Measurements from ENCODE around the gene LSR.
"Not testable (repeated sequence)": the region's sequence is repeated elsewhere in the genome, so short reads cannot be mapped to it uniquely, and the experiment has no call there.

Gene LSR

DNA sequence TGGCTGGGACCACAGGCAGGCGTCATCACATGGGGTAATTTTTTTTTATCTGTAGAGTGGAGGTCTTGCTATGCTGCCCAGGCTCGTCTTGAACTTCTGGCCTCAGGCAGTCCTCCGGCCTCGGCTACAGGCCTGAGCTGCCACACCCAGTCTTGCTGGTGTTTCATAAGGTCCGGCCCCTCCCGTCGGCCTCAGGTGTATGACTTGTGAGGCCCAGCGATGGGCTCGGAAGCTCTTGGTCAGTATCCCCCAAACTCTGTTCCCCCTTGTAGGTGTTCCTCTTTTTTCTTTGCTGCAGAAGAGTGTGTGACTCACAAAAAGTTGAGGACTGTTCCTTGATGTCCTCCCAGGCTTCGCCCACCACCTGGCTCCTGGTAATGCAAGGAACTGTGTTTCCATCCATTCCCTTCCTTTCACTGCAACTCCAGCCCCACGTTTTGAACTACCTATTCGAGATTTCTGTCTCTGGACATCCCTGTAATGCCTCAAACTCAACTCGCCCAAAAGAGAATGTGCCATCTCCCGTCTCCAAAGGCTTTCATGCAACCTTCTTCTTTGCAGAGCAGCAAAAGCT lies 25.0 kb downstream of the LSR start:
- no peak overlapping the region for H3K9ac ChIP-seq (ENCODE audit: low read depth, low read length)
- peaks cover 55% of the 10 kb centered on the region for H3K36me3 ChIP-seq (ENCODE audit: insufficient read depth, low read length)
- no peak overlapping the region for H3K4me3 ChIP-seq (ENCODE audit: low read length)
- H3K4me2 ChIP-seq (ENCODE audit: low read length): no peak overlapping the region
- H3K4me1 ChIP-seq (ENCODE audit: control insufficient read depth, insufficient read depth, low read length): peaks cover 3% of the 10 kb centered on the region
- H3K9me3 ChIP-seq (replicated peaks; ENCODE audit: low read length): no peaks in the 10 kb centered on the region
- no peaks in the 10 kb centered on the region for H3K27me3 ChIP-seq (ENCODE audit: control insufficient read depth, insufficient read depth, low read length)

DNA sequence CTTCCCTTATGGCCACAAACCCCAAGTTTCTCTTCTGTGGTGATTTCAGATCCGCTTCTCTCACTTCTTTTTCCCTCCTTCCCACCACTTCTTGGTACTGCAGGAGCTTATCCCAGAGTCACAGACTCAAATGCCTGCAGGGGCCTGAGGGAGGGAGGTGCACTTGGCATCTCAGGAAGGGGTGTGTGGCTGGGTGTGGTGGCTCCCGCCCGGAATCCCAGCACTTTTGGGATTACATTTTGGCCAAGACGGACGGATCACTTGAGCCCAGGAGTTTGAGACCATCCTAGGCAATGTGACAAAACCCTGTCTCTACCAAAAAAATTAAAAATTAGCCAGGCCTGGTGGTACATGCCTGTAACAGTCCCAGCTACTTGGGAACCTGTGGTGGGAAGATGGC lies 25.5 kb downstream of the LSR start:
- H3K36me3 ChIP-seq (ENCODE audit: insufficient read depth, low read length): peaks cover 60% of the 10 kb centered on the region
- H3K4me3 ChIP-seq (ENCODE audit: low read length): no peak overlapping the region

DNA sequence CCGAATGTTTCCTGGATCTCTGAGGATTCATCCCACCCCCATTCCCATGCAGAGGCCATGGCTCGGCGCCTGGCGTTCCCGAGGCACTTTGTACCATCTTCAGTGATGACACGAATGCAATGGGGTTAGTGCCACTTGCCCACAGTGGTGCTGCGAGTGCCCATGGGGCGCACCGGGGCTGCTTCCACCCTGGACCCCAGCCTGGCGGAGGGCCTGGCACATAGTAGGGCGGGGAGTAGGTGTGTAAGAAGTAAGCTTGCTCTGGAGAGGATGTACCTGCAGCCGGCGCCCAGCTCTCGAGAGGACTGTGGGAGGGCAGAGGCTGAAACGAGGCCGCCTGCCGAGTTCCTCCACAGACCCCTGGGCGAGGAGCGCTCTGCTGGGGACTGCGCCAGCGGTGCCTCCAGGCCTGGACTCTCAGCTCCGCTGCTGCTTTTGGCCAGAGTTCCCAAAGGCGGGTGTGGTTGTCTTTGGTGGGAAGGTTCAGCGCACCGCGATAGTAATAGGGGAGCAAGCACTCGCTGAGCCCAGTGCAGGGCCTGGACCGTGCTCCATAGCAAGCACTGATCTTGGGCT lies 28.0 kb downstream of the LSR start:
- Histone ChIP-seq H3K4me3 (ENCODE audit: low read length) (no peak overlapping the region), H3K36me3 (ENCODE audit: insufficient read depth, low read length) (peaks cover 44% of the 10 kb centered on the region), H3K27me3 (ENCODE audit: control insufficient read depth, insufficient read depth, low read length) (peaks cover 10% of the 10 kb centered on the region), H3K4me2 (ENCODE audit: low read length) (no peak overlapping the region), H3K9me3 (replicated peaks; ENCODE audit: low read length) (no peaks in the 10 kb centered on the region), H3K9ac (ENCODE audit: low read depth, low read length) (no peak overlapping the region), H3K4me1 (ENCODE audit: control insufficient read depth, insufficient read depth, low read length) (no peaks in the 10 kb centered on the region)

More for the DNA sequence above, 25.5 kb downstream of the LSR start:
- Histone ChIP-seq H3K9ac (ENCODE audit: low read depth, low read length) (no peak overlapping the region), H3K9me3 (replicated peaks; ENCODE audit: low read length) (no peaks in the 10 kb centered on the region), H3K4me2 (ENCODE audit: low read length) (no peak overlapping the region), H3K4me1 (ENCODE audit: control insufficient read depth, insufficient read depth, low read length) (peaks cover 3% of the 10 kb centered on the region), H3K27me3 (ENCODE audit: control insufficient read depth, insufficient read depth, low read length) (no peaks in the 10 kb centered on the region)

DNA sequence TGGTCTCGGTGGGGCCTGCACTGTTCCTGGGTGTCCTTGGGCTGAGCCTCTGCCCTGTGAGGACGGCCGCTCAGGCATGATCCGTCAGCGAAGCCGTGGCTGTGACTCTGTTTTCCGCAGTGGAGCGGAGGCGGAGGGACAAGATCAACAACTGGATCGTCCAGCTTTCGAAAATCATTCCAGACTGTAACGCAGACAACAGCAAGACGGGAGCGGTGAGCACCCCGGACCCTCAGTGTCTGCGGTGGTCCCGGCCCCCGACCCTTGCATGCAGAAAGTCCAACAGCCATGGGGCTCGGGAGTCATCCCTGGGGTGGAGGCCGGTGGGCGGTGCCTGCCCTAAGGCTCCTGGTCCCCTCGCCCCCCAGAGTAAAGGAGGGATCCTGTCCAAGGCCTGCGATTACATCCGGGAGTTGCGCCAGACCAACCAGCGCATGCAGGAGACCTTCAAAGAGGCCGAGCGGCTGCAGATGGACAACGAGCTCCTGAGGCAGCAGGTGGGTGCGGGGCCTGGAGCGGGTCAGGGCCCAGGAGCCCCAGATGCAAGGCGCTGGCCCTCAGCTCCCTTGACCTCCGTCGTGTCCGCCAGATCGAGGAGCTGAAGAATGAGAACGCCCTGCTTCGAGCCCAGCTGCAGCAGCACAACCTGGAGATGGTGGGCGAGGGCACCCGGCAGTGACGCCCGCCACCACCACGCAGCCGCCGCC lies 29.9 kb downstream of the LSR start:
- Histone ChIP-seq H3K36me3 (ENCODE audit: insufficient read depth, low read length) (peaks cover 30% of the 10 kb centered on the region), H3K27me3 (ENCODE audit: control insufficient read depth, insufficient read depth, low read length) (peaks cover 26% of the 10 kb centered on the region), H3K4me3 (ENCODE audit: low read length) (no peak overlapping the region), H3K4me1 (ENCODE audit: control insufficient read depth, insufficient read depth, low read length) (no peaks in the 10 kb centered on the region), H3K4me2 (ENCODE audit: low read length) (no peak overlapping the region), H3K9me3 (replicated peaks; ENCODE audit: low read length) (no peaks in the 10 kb centered on the region), H3K9ac (ENCODE audit: low read depth, low read length) (no peak overlapping the region)

DNA sequence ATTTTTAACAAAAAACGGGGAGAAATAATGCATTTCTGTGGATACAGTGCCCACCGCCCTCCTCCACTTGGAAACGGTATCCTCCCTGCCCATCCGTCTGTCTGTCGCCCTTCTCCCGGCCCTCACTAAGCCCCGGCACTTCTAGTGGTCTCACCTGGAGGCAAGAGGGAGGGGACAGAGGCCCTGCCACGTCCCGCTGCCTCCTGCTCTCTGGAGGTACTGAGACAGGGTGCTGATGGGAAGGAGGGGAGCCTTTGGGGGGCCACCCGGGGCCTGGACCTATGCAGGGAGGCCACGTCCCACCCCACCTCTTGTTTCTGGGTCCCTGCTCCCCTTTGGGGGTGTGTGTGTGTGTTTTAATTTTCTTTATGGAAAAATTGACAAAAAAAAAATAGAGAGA lies 30.6 kb downstream of the LSR start:
- H3K4me3 ChIP-seq (ENCODE audit: low read length): no peak overlapping the region
- no peak overlapping the region for H3K4me2 ChIP-seq (ENCODE audit: low read length)
- H3K4me1 ChIP-seq (ENCODE audit: control insufficient read depth, insufficient read depth, low read length): no peaks in the 10 kb centered on the region
- H3K36me3 ChIP-seq (ENCODE audit: insufficient read depth, low read length): peaks cover 27% of the 10 kb centered on the region
- no peaks in the 10 kb centered on the region for H3K9me3 ChIP-seq (replicated peaks; ENCODE audit: low read length)
- H3K9ac ChIP-seq (ENCODE audit: low read depth, low read length): no peak overlapping the region
- H3K27me3 ChIP-seq (ENCODE audit: control insufficient read depth, insufficient read depth, low read length): peaks cover 29% of the 10 kb centered on the region

DNA sequence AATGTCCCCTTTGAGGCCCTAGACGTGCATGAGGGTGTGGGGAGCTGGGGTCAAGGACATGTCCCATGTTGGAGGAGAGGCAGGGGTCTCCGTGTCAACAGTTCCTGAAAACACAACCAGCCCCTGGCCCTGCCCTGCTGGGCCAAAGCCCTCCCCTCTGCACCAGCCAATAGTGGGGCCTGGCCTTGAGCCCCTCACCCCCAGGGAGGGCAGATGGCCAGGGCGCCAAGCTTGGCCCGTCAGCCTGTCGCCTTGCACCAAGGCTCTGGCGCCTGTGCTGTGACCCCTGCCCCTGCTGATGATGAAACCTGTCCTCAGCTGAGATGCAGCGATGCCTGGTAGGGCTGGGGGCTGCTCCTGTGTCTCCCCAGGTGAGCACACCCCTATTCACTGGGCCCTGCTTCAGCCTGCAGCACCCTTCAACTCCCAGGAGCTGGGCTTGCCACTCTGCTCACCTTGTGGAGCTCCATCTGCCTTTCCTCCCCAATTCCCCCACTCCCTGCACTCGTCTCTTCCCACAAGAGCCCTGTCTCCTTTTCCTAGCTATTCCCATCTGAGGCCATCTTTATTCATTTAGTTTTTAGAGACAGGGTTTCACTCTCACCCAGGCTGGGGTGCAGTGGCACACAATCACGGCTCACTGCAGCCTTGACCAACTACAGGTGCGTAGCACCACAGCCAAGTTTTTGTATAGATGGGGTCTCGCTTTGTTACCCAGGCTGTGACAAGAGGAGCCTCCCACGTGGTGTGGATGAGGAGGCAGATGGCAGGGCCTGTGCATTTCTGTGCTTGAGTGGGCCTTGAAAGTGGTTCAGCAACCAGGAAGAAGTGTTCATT lies 31.4 kb downstream of the LSR start:
- no peak overlapping the region for H3K4me2 ChIP-seq (ENCODE audit: low read length)
- no peaks in the 10 kb centered on the region for H3K4me1 ChIP-seq (ENCODE audit: control insufficient read depth, insufficient read depth, low read length)
- H3K36me3 ChIP-seq (ENCODE audit: insufficient read depth, low read length): peaks cover 27% of the 10 kb centered on the region
- H3K27me3 ChIP-seq (ENCODE audit: control insufficient read depth, insufficient read depth, low read length): peaks cover 37% of the 10 kb centered on the region
- H3K9me3 ChIP-seq (replicated peaks; ENCODE audit: low read length): no peaks in the 10 kb centered on the region
- no peak overlapping the region for H3K4me3 ChIP-seq (ENCODE audit: low read length)
- no peak overlapping the region for H3K9ac ChIP-seq (ENCODE audit: low read depth, low read length)

DNA sequence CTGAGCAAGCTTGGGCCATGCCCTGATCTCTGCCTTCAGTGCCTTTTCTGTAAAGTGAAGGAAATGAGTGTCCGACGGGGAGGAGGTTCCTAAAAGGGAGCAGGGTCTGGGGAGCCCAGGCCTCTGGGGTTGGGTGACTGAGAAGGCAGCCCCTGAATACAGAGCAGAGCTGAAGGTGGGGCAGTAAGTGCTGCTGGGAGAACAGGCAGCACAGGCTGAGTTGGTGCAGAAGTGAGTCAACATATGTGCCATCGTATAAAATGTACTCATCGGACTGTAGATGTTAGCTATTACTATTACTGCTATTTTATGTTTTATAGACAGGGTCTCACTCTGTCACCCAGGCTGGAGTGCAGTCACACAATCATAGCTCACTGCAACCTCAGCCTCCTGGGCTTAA lies 32.5 kb downstream of the LSR start:
- H3K4me1 ChIP-seq (ENCODE audit: control insufficient read depth, insufficient read depth, low read length): no peaks in the 10 kb centered on the region
- no peaks in the 10 kb centered on the region for H3K9me3 ChIP-seq (replicated peaks; ENCODE audit: low read length)
- H3K27me3 ChIP-seq (ENCODE audit: control insufficient read depth, insufficient read depth, low read length): peaks cover 39% of the 10 kb centered on the region

DNA sequence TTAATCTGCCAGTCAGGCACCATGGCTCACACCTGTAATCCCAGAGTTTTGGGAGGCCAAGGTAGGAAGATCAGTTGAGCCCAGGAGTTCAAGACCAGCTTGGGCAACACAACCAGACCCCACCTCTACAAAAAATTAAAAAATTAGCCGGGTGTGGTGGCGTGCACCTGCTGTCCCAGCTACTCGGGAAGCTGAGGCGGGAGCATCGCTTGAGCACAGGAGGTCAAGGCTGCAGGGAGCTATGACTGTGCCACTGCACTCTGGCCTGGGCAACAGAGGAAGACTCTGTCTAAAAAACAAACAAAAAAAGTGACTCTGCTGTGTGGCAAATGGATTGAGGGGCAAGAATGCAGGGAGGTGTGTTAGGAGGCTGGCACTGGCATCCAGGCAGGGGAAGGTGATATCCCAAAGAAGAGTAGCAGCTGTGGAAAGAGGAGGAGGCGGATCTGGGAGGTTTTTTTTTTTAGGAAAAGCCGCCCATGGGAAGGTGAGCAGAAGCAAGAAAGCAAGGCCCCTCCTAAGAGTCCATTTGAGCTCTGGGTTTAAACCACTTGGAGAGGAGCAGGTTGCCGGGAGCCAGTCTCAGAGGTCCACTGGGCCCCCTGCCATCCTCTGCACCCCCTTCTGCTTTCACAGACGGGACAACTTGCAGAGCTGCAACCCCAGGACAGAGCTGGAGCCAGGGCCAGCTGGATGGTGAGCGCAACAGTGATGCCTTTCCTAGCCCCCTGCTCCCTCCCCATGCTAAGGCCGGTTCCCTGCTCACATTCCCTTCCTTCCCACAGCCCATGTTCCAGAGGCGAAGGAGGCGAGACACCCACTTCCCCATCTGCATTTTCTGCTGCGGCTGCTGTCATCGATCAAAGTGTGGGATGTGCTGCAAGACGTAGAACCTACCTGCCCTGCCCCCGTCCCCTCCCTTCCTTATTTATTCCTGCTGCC lies 35.6 kb downstream of the LSR start:
- H3K9ac ChIP-seq (ENCODE audit: low read depth, low read length): no peak overlapping the region
- H3K27me3 ChIP-seq (ENCODE audit: control insufficient read depth, insufficient read depth, low read length): peaks cover 41% of the 10 kb centered on the region
- no peak overlapping the region for H3K4me2 ChIP-seq (ENCODE audit: low read length)
- no peaks in the 10 kb centered on the region for H3K9me3 ChIP-seq (replicated peaks; ENCODE audit: low read length)
- H3K4me1 ChIP-seq (ENCODE audit: control insufficient read depth, insufficient read depth, low read length): no peaks in the 10 kb centered on the region
- no peak overlapping the region for H3K4me3 ChIP-seq (ENCODE audit: low read length)
- H3K36me3 ChIP-seq (ENCODE audit: insufficient read depth, low read length): no peaks in the 10 kb centered on the region

More for the DNA sequence above, 32.5 kb downstream of the LSR start:
- no peak overlapping the region for H3K9ac ChIP-seq (ENCODE audit: low read depth, low read length)
- no peak overlapping the region for H3K4me3 ChIP-seq (ENCODE audit: low read length)
- H3K4me2 ChIP-seq (ENCODE audit: low read length): no peak overlapping the region
- peaks cover 18% of the 10 kb centered on the region for H3K36me3 ChIP-seq (ENCODE audit: insufficient read depth, low read length)

DNA sequence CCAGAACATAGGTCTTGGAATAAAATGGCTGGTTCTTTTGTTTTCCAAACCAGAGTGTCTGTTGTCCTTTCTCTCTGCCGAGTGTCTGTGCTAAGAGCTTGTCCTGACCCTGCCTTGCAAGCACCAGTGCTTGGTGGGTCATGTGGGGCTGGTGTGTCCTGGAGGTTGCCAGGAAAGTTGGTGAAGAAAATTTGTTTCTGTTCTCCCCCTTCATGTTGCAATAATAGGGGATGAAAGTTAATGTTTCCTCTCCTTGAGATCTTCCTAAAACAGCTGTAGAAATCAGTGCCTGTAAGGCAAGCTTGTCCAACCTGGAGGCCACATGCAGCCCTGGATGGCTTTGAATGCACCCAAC lies 36.3 kb downstream of the LSR start:
- H3K9me3 ChIP-seq (replicated peaks; ENCODE audit: low read length): no peaks in the 10 kb centered on the region
- no peaks in the 10 kb centered on the region for H3K36me3 ChIP-seq (ENCODE audit: insufficient read depth, low read length)
- peaks cover 41% of the 10 kb centered on the region for H3K27me3 ChIP-seq (ENCODE audit: control insufficient read depth, insufficient read depth, low read length)
- no peak overlapping the region for H3K9ac ChIP-seq (ENCODE audit: low read depth, low read length)
- no peaks in the 10 kb centered on the region for H3K4me1 ChIP-seq (ENCODE audit: control insufficient read depth, insufficient read depth, low read length)
- no peak overlapping the region for H3K4me3 ChIP-seq (ENCODE audit: low read length)
- H3K4me2 ChIP-seq (ENCODE audit: low read length): no peak overlapping the region

DNA sequence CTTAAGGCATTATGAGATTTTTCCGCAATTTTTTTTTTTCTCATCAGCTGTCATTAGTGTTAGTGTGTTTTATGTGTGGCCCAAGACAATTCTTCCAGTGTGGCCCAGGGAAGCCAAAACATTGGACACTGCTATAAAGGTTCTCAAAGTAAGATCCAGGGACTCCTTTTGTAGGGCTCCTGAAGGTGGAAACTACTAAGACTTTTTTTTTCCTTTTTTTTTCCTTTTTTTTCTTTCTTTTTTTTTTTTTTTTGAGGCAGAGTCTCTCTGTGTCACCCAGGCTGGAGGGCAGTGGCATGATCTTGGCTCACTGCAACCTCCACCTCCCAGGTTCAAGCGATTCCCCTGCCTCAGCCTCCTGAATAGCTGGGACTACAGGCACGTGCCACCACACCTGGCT lies 36.7 kb downstream of the LSR start:
- not testable (repeated sequence) for H3K4me3 ChIP-seq (ENCODE audit: low read length); H3K9ac ChIP-seq (ENCODE audit: low read depth, low read length); H3K4me1 ChIP-seq (ENCODE audit: control insufficient read depth, insufficient read depth, low read length); H3K9me3 ChIP-seq (replicated peaks; ENCODE audit: low read length); H3K4me2 ChIP-seq (ENCODE audit: low read length); H3K36me3 ChIP-seq (ENCODE audit: insufficient read depth, low read length)
- H3K27me3 ChIP-seq (ENCODE audit: control insufficient read depth, insufficient read depth, low read length): peaks cover 45% of the 10 kb centered on the region

DNA sequence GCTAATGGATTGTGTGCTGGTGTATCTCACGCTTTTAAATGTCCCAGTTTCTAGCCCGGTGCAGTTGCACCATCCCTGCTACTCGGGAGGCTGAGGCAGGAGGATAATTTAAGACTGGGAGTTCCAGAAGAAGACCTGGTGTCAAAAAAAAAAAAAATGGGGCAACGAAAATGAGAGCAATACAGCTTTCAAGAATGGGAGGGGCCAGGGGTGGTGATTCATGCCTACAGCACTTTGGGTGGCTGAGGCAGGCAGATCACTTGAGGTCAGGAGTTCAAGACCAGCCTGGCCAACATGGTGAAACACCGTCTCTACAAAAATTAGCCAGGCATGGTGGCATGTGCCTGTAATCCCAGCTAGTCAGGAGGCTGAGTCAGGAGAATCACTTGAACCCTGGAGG lies 37.3 kb downstream of the LSR start:
- not testable (repeated sequence) for H3K4me3 ChIP-seq (ENCODE audit: low read length); H3K9me3 ChIP-seq (replicated peaks; ENCODE audit: low read length); H3K36me3 ChIP-seq (ENCODE audit: insufficient read depth, low read length); H3K4me2 ChIP-seq (ENCODE audit: low read length); H3K4me1 ChIP-seq (ENCODE audit: control insufficient read depth, insufficient read depth, low read length); H3K9ac ChIP-seq (ENCODE audit: low read depth, low read length)
- peaks cover 43% of the 10 kb centered on the region for H3K27me3 ChIP-seq (ENCODE audit: control insufficient read depth, insufficient read depth, low read length)

All from skeletal muscle satellite cell (primary cell).